Naive thymus-derived CD4-positive, alpha-beta T cell (primary cell): ENCODE measurements around the gene FNIP2. TPM values are rescaled to one million over a fixed set of nuclear protein-coding genes. Genes with fewer than 3 reads are reported as not detected.
A peak's percentile ranks its signal among the peaks of the same experiment; 100 is the strongest.

ENCODE experiments used
- ATAC-seq: fragments of 150-1000 bp; cut with Tn5 transposase; 2 replicates; pipeline ENCODE4 v1.10.0; 2021; ENCODE audit warnings: mild to moderate bottlenecking, moderate library complexity
- CTCF ChIA-PET: fragments of 350-600 bp; sonication (Branson Sonifier 250); formaldehyde crosslinking; loops from one replicate; lab custom pipeline; 2021; ENCODE audit warnings: antibody characterized with exemption; lab: Charles Lee
- POLR2A ChIA-PET: fragments of 350-600 bp; sonication (Branson Sonifier 250); formaldehyde crosslinking; loops from one replicate; lab custom pipeline; 2021; ENCODE audit warnings: antibody characterized with exemption, inconsistent platforms; lab: Charles Lee
- DNase-seq, 9 donors: peaks; one replicate each; pipeline versions ENCODE4 v3.0.0 to v3.0.0-alpha.2; 2020 to 2022; ENCODE audit warnings: mixed read lengths in 1 of 9
- H3K27ac ChIP-seq: one replicate; pipeline ENCODE4 v1.7.0; 2013; ENCODE audit warnings: mild to moderate bottlenecking, low read depth, low read length, moderate library complexity
- H3K27me3 ChIP-seq, 2 donors: one replicate each; pipeline ENCODE4 v1.7.0; 2013; ENCODE audit warnings: low read length in 2 of 2, mild to moderate bottlenecking in 2 of 2, moderate library complexity in 2 of 2; ENCODE audit not compliant: control insufficient read depth in 2 of 2, insufficient read depth in 2 of 2
- H3K36me3 ChIP-seq, 3 experiments: 1 replicate in 2 of 3; 2 replicates in 1 of 3; pipeline ENCODE4 v1.7.0; 2013; ENCODE audit warnings: low read length in 3 of 3, mild to moderate bottlenecking in 3 of 3, moderate library complexity in 1 of 3; ENCODE audit not compliant: insufficient read depth in 3 of 3, control insufficient read depth in 2 of 3
- H3K4me1 ChIP-seq, 2 donors: one replicate each; pipeline ENCODE4 v1.7.0; 2013; ENCODE audit warnings: low read length in 2 of 2, mild to moderate bottlenecking in 2 of 2, moderate library complexity in 1 of 2; ENCODE audit not compliant: control insufficient read depth in 2 of 2, insufficient read depth in 2 of 2
- H3K4me3 ChIP-seq: 2 replicates; pipeline ENCODE4 v1.7.0; 2013; ENCODE audit warnings: mild to moderate bottlenecking, low read length
- H3K9me3 ChIP-seq, 3 experiments: 1 replicate in 2 of 3; 2 replicates in 1 of 3; pipeline ENCODE4 v1.7.0; 2013; ENCODE audit warnings: low read length in 3 of 3; ENCODE audit not compliant: control insufficient read depth in 2 of 3
- H3K27ac Mint-ChIP-seq, 9 donors: one replicate each; pipeline ENCODE4 v1.8.0; 2020 to 2022; ENCODE audit warnings: mixed read lengths in 9 of 9, mild to moderate bottlenecking in 8 of 9, moderate library complexity in 5 of 9, inconsistent platforms in 2 of 9
- H3K27me3 Mint-ChIP-seq, 5 donors: one replicate each; pipeline ENCODE4 v1.8.0; 2021 to 2022; ENCODE audit warnings: mixed read lengths in 5 of 5, mild to moderate bottlenecking in 1 of 5
- H3K36me3 Mint-ChIP-seq, 5 donors: one replicate each; pipeline ENCODE4 v1.8.0; 2020 to 2022; ENCODE audit warnings: mixed read lengths in 5 of 5, mild to moderate bottlenecking in 3 of 5, inconsistent platforms in 1 of 5
- H3K4me1 Mint-ChIP-seq, 7 donors: one replicate each; pipeline ENCODE4 v1.8.0; 2020 to 2022; ENCODE audit warnings: mixed read lengths in 7 of 7, mild to moderate bottlenecking in 3 of 7, inconsistent platforms in 1 of 7
- H3K4me3 Mint-ChIP-seq, 10 donors: one replicate each; pipeline ENCODE4 v1.8.0; 2020 to 2022; ENCODE audit warnings: mild to moderate bottlenecking in 10 of 10, mixed read lengths in 10 of 10, moderate library complexity in 6 of 10, inconsistent platforms in 2 of 10
- H3K9me3 Mint-ChIP-seq, 11 donors: one replicate each; pipeline ENCODE4 v1.8.0; 2020 to 2022; ENCODE audit warnings: mixed read lengths in 11 of 11, mild to moderate bottlenecking in 4 of 11, inconsistent platforms in 1 of 11, moderate library complexity in 1 of 11
- intact Hi-C, 2 donors: fragments of 100-400 bp; cut with micrococcal nuclease; formaldehyde crosslinking; loops; one replicate each; pipeline ENCODE4 v1.15.1; 2023
- polyA plus RNA-seq, 2 donors: library from polyadenylated mRNA; unstranded; fragments of 300-500 nt; fragmentation: Illumina TruSeq; gene quantifications; one replicate each; pipeline ENCODE4 v1.2.3, GENCODE V29; 2021
- total RNA-seq, 6 experiments: library from RNA in 5 of 6; stranded (reverse) in 5 of 6; gene quantifications; 1 replicate in 5 of 6; 2 replicates in 1 of 6; pipeline ENCODE4 v1.2.3 and lab custom pipeline; 2021 to 2026

FNIP2 gene
- total and polyA plus RNA-seq, 7 experiments from 2014 or later = 2.3 to 19.5 (median 10.4) TPM

DNA sequence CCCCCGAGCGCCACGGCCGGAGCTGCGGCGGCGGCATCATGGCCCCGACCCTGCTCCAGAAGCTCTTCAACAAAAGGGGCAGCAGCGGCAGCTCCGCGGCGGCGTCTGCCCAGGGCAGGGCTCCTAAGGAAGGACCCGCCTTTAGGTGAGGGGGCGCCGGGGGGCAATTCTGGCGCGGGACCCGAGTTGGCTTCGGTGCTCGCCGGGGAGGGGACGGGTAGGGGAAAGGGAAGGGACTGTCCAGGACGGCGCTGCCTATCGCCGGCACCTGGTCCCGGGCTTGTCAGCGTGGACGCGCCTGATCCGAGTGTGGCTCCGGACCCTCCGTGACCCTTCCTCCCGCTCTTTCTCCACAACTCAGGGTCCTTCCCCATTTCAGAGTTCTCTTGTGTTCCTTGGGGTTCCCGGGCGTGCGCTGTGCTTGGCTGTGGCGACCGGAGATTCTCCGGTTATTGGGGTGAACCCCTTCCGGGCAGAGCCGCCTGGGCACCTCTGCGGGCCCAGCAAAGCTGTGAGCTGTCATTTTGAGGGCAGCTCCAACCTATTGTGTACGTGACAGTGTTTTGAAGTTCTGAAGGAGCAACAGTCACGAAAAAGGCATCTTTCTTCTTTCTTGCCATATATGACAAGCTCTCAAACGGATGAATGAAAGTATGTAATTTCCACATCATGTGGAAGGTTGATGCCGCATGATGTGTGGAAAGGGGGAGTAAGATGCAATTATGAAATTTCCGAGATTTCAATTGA lies 522 bp downstream of the FNIP2 start:
- Histone ChIP-seq H3K9me3 (no peaks in the 10 kb centered on the region), H3K4me1 (peaks cover 0 to 8% of the 10 kb centered on the region in 2 donors), H3K27me3 (no peaks in the 10 kb centered on the region), H3K4me3 (peak overlapping the region; percentile 68), H3K36me3 (peaks cover 0 to 5% (median 0%) of the 10 kb centered on the region in 3 experiments), H3K27ac (peak overlapping the region; percentile 70)
- peak overlapping the region; percentile 89 to 99 (median 98) for H3K27ac Mint-ChIP-seq
- H3K9me3 Mint-ChIP-seq = peaks cover 0 to 2% (median 0%) of the 10 kb centered on the region in 11 donors
- ATAC-seq (peak; percentile 43), DNase-seq (peak; percentile 32 to 58 (median 51))
- H3K36me3 Mint-ChIP-seq = peaks cover 0 to 2% (median 0%) of the 10 kb centered on the region in 5 donors
- intact Hi-C loops = loop anchor here (1.0 to 2.0 kb wide), 10 partner anchors 9 to 437 kb away; partner anchors contain the start of genes PPID (in 2 of the 2), ETFDH (in 1 of the 2) and RAPGEF2 (in 1 of the 2)
- peaks cover 0 to 5% (median 0%) of the 10 kb centered on the region in 5 donors for H3K27me3 Mint-ChIP-seq
- H3K4me1 Mint-ChIP-seq = peaks cover 21 to 52% (median 43%) of the 10 kb centered on the region in 7 donors
- ChIA-PET CTCF (interaction anchor here (1.1 kb wide), 2 partner anchors 42 to 82 kb away, joined by 3 to 4 read pairs; no protein-coding TSS in a partner anchor), POLR2A (interaction anchor here (0.5 to 1.8 kb wide), 7 partner anchors 9 to 393 kb away, joined by 3 to 11 read pairs (median 3); no protein-coding TSS in a partner anchor)
- H3K4me3 Mint-ChIP-seq = peak overlapping the region; percentile 92 to 100 (median 99)

DNA sequence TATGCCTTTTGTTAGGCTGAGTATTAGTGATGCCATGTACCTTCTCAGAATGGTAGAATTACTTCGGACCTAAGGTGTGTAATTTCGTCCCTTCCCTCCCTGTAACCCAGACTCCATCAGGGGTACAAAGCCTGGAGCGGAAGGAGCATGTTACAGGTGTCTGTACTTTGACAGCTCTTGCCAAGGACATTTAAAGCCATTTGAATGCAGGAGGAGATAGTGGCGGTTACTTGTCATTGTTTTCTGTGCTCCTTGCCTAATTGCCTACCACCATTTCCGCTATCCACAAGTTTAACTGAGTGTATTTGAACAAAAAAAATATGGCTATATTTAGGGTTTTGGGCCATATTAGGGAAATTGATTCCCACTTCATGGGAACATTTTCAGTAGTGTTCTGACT lies 1.8 kb downstream of the FNIP2 start:
- CTCF ChIA-PET = no interaction called here
- H3K4me3 Mint-ChIP-seq = peak overlapping the region in 8 of 10 donors; percentile 38 to 100 (median 97)
- H3K27me3 ChIP-seq = no peaks in the 10 kb centered on the region

DNA sequence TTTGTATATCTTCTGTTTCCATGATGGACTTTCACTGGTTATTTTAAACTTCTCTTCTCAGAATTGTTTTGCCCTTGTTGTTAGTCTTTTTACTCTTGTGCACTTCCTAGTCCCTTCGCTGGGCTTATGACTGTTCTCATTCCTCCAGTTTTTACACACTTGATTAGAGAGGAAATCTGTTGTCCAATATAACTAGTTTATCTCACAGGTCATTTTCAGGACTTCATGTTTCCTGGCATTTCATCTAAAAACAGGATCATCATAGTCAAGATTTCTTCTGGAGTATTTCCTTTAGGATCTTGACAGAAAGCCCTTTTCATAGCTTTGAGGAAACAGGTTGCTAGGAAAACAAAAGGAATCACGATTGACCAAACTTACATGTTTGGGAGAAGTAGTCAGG lies 3.0 kb downstream of the FNIP2 start:
- Mint-ChIP-seq H3K36me3 (peaks cover 0 to 2% (median 0%) of the 10 kb centered on the region in 5 donors), H3K4me1 (peaks cover 21 to 68% (median 57%) of the 10 kb centered on the region in 7 donors), H3K9me3 (peaks cover 0 to 2% (median 0%) of the 10 kb centered on the region in 11 donors), H3K4me3 (peak overlapping the region in 1 of 10 donors; percentile 13), H3K27ac (peak overlapping the region in 2 of 9 donors; percentile 13 to 23), H3K27me3 (peaks cover 0 to 5% (median 0%) of the 10 kb centered on the region in 5 donors)
- Histone ChIP-seq H3K9me3 (no peaks in the 10 kb centered on the region), H3K27ac (no peak overlapping the region), H3K4me1 (peaks cover 0 to 8% of the 10 kb centered on the region in 2 donors), H3K36me3 (peaks cover 0 to 5% (median 0%) of the 10 kb centered on the region in 3 experiments), H3K27me3 (no peaks in the 10 kb centered on the region), H3K4me3 (no peak overlapping the region)
- ChIA-PET CTCF (no interaction called here), POLR2A (interaction anchor here (0.7 kb wide), 1 partner anchor 333 kb away, joined by 3 read pairs; no protein-coding TSS in a partner anchor)
- DNase-seq = no peak
- intact Hi-C loops = no loop called here
- ATAC-seq = no peak

More for the DNA sequence above, 1.8 kb downstream of the FNIP2 start:
- peak overlapping the region; percentile 29 for H3K27ac ChIP-seq
- H3K4me1 Mint-ChIP-seq = peaks cover 21 to 60% (median 51%) of the 10 kb centered on the region in 7 donors
- H3K36me3 ChIP-seq = peaks cover 0 to 5% (median 0%) of the 10 kb centered on the region in 3 experiments
- H3K36me3 Mint-ChIP-seq = peaks cover 0 to 2% (median 0%) of the 10 kb centered on the region in 5 donors
- H3K9me3 Mint-ChIP-seq = peaks cover 0 to 2% (median 0%) of the 10 kb centered on the region in 11 donors
- peaks cover 0 to 5% (median 0%) of the 10 kb centered on the region in 5 donors for H3K27me3 Mint-ChIP-seq
- intact Hi-C loops = no loop called here
- H3K27ac Mint-ChIP-seq = peak overlapping the region in 6 of 9 donors; percentile 41 to 96 (median 70)
- POLR2A ChIA-PET = interaction anchor here (0.9 kb wide), 1 partner anchor 29 kb away, joined by 5 read pairs; no protein-coding TSS in a partner anchor
- H3K4me1 ChIP-seq = peaks cover 0 to 8% of the 10 kb centered on the region in 2 donors
- ATAC-seq (no peak), DNase-seq (no peak)
- no peaks in the 10 kb centered on the region for H3K9me3 ChIP-seq
- no peak overlapping the region for H3K4me3 ChIP-seq

DNA sequence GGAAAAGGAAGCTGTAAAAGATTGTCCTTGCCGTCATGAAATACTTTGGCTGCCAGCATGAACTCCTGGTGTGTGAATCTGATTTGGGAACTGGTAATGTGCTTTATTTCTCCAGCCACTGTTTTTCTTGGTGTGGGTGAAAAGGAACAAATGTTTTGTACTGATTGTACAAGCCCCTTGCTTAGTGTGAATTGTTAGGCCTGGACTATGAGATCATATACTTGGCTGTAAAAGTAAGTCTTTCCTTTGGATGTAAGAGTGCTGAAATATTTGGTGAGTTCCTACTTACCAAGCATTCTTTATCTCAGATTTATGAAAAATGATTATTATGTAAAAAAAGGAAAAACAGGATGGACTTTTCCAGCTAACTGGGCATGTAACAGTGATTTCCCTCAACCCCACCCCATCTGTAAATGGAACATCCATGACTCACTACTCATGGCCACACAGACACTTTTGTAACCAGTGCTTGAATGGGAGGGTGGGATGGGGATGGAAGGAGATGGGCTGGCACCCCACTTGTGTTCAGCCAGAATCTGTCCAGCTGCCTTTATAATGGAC lies 6.3 kb downstream of the FNIP2 start:
- Mint-ChIP-seq H3K36me3 (peaks cover 0 to 2% (median 0%) of the 10 kb centered on the region in 5 donors), H3K27me3 (no peaks in the 10 kb centered on the region), H3K9me3 (no peaks in the 10 kb centered on the region), H3K4me1 (peaks cover 23 to 70% (median 65%) of the 10 kb centered on the region in 7 donors), H3K4me3 (no peak overlapping the region), H3K27ac (peak overlapping the region in 1 of 9 donors; percentile 28)
- H3K36me3 ChIP-seq = no peaks in the 10 kb centered on the region
- no peak overlapping the region for H3K27ac ChIP-seq
- no peaks in the 10 kb centered on the region for H3K9me3 ChIP-seq
- peaks cover 0 to 5% of the 10 kb centered on the region in 2 donors for H3K4me1 ChIP-seq
- intact Hi-C loops = no loop called here
- H3K4me3 ChIP-seq = no peak overlapping the region
- CTCF ChIA-PET = interaction anchor here (0.8 to 0.9 kb wide), 2 partner anchors 8 to 9 kb away, joined by 3 read pairs; no protein-coding TSS in a partner anchor
- POLR2A ChIA-PET = interaction anchor here (1.3 to 1.5 kb wide), 2 partner anchors 12 to 36 kb away, joined by 3 read pairs; no protein-coding TSS in a partner anchor
- ATAC-seq (no peak), DNase-seq (no peak)
- H3K27me3 ChIP-seq = no peaks in the 10 kb centered on the region

DNA sequence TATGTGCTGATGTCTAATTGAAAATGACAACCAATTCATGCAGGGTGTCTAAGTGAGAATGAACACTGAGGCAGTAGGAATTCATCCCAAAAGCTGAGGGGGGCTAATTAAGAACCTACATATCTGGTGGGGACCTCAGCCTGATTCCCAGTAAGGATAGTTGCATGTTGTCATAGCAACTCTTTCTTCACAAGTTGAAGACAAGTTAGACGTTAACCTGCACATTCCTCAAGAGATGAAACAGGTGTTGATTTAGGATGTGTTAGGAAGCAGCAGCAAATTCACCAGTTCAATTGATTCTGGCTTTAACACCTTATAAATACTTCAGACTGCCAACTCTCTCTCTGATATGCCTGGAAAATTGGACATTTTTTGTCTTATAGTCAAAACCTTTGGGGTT lies 7.3 kb downstream of the FNIP2 start:
- Histone ChIP-seq H3K36me3 (no peaks in the 10 kb centered on the region), H3K4me1 (peaks cover 0 to 5% of the 10 kb centered on the region in 2 donors), H3K27ac (no peak overlapping the region), H3K27me3 (no peaks in the 10 kb centered on the region), H3K4me3 (no peak overlapping the region), H3K9me3 (no peaks in the 10 kb centered on the region)
- ATAC-seq = no peak
- no peak overlapping the region for H3K4me3 Mint-ChIP-seq
- H3K27me3 Mint-ChIP-seq = no peaks in the 10 kb centered on the region
- POLR2A ChIA-PET = interaction anchor here (1.5 kb wide), 1 partner anchor 35 kb away, joined by 3 read pairs; no protein-coding TSS in a partner anchor
- CTCF ChIA-PET = no interaction called here
- no peak overlapping the region for H3K27ac Mint-ChIP-seq
- H3K36me3 Mint-ChIP-seq = peaks cover 0 to 2% (median 0%) of the 10 kb centered on the region in 5 donors
- no peaks in the 10 kb centered on the region for H3K9me3 Mint-ChIP-seq
- no peak for DNase-seq
- H3K4me1 Mint-ChIP-seq = peaks cover 17 to 60% (median 55%) of the 10 kb centered on the region in 7 donors
- intact Hi-C loops = no loop called here
